Peyer's patch (tissue), 4 donors: ENCODE data around the gene CACNA2D1.

Source experiments
- POLR2A ChIP-seq, 2 donors: fragments of 450-650 bp; IDR thresholded peaks; one replicate each; pipeline ENCODE4 v1.5.1; 2017; ENCODE audit warnings: antibody characterized with exemption in 2 of 2, mild to moderate bottlenecking in 2 of 2, moderate library complexity in 2 of 2
- TF ChIP-seq, protein P1 (sequence below), 6 experiments: fragments of 450-650 bp in 4 of 6; fragments of 200-600 bp in 2 of 6; sonication (generic) in 1 of 6; IDR thresholded peaks; one replicate each; pipeline ENCODE4 v1.5.1; 2017 to 2019; ENCODE audit warnings: antibody characterized with exemption in 6 of 6, mild to moderate bottlenecking in 3 of 6, moderate library complexity in 1 of 6

DNA sequence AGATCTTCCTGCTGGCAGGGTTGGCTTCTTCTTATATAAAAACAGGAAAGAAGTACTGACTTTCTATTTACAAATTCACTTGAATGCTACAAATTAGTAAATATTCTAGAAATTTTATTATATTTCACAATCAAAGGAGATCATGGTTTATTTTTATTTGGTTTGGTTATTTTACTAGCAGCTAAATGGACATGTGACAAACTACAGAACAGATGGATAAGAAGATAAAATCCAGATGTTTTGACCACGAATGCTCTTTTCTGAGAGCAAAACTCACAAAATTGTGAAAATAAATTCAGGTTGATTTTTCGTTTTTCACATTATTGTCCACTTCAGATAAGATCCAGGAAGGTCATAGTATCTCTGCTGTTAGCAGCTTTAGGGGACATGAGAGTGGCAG lies 55.4 kb downstream of the CACNA2D1 start:
- TF ChIP-seq, protein P1, sequence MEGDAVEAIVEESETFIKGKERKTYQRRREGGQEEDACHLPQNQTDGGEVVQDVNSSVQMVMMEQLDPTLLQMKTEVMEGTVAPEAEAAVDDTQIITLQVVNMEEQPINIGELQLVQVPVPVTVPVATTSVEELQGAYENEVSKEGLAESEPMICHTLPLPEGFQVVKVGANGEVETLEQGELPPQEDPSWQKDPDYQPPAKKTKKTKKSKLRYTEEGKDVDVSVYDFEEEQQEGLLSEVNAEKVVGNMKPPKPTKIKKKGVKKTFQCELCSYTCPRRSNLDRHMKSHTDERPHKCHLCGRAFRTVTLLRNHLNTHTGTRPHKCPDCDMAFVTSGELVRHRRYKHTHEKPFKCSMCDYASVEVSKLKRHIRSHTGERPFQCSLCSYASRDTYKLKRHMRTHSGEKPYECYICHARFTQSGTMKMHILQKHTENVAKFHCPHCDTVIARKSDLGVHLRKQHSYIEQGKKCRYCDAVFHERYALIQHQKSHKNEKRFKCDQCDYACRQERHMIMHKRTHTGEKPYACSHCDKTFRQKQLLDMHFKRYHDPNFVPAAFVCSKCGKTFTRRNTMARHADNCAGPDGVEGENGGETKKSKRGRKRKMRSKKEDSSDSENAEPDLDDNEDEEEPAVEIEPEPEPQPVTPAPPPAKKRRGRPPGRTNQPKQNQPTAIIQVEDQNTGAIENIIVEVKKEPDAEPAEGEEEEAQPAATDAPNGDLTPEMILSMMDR (IDR thresholded peaks at IDR 0.05), result no peak
- no peak for TF ChIP-seq POLR2A (IDR thresholded peaks at IDR 0.05)
